Epithelial cell of alveolus of lung (primary cell): ENCODE results near the gene CTAGE8. TPM values are rescaled to one million over a fixed set of nuclear protein-coding genes. Genes with fewer than 3 reads are reported as not detected.

Experiments
- total RNA-seq: library from RNA; depleted of rRNA; stranded (reverse); fragments of >200 nt; gene quantifications from 2 replicates; pipeline ENCODE4 v1.2.1, GENCODE V29; 2015

The CTAGE8 gene
- total RNA-seq = 0.08 and 0.26 TPM in 2 replicates

GRCh38 chr7:144269188-144269587 lies at the start of gene CTAGE8:
Gene CTAGE8, minus strand, starts transcription at chr7:144269288. Its CDS starts 38 bp downstream, at chr7:144269250.

DNA sequence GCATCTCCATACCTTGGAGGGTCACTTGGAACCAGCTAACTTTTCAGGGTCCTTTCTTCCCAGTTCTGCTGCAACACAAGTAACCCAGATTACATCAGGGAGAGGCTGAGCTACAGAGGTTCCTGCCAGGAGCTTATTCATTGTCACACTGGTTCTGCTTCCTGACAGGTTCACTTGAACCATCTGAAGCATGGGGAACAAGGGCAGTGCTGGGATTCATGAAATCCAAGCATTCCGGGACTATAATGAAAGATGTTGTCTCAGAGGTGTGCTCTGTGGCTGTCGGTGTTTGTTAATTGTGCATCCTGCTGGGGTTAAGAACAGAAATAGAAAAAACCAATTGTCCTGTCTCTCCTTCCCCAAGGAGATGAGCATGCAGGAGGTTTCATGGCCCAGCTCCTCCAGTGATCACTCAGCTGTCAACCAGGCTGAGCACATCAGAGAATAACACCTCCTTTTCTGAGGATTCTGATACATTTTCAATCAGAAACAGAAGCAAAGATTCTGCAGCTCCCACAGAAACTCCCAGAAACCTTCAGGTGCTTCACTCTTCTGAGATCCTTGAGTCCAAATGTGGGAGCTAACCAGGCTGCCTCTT lies 42.9 kb upstream of the CTAGE8 start, which contains the start of gene OR2A1:
TSS of gene OR2A1 (plus strand) at position 548 of the 598 bp plus-strand sequence. CDS start 5,706 bp downstream, outside the sequence.

DNA sequence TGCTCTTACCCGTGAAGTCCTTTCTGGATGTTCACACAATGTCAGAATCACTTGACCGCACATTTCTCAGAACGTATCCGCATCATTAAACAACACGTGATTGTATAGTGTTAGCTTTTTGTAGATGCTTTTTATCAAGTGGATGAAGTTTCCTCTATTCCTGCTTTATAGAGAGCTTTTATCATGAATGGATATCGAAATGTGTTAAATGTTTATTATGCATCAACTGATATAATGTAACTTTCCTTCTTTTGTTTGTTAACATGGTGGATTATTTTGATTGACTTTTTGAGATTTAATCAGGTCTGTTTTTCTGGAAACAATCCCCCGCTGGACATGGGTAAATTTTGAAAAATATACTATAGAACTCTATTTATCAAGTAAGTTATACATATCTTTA lies 4.4 kb downstream of the CTAGE8 start, which contains the start of gene OR2A7:
TSS of gene OR2A7 (minus strand) at position 101 of the 400 bp plus-strand sequence. CDS start 5,164 bp downstream, outside the sequence.

DNA sequence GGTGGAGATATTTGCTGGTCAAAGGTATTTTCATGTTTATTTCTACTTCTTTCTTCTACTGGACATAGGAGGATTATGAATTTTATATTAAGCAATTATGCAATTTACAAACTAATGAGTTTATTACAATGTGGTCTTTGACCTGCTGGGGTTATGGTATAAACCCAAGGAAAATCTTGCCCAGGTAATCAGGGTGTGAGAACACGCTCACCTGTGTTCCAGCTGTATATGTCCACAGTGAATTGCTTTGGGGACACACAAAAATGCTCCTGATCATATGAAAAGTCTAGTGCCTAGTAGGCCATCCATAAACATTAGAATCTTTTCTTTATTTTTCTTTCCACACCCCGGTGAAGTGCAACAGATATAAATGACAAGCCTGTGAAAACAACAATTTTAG lies 29.7 kb downstream of the CTAGE8 start, which contains the start of gene OR2A42:
TSS of gene OR2A42 (minus strand) at position 241 of the 400 bp plus-strand sequence. CDS start 6,762 bp downstream, outside the sequence.

Other genes starting within 250 kb of the CTAGE8 start
- gene OR2A5, start 220.3 kb downstream of the CTAGE8 start, total RNA-seq = not detected in 2 replicates
- not detected in 2 replicates for gene OR2A25, start 199.5 kb downstream of the CTAGE8 start, total RNA-seq
- gene OR2A12, start 183.0 kb downstream of the CTAGE8 start, total RNA-seq = not detected in 2 replicates
- not detected in 2 replicates for gene OR2A2, start 159.7 kb downstream of the CTAGE8 start, total RNA-seq
- gene OR2A14, start 146.1 kb downstream of the CTAGE8 start, total RNA-seq = not detected in 2 replicates
- 0.72 TPM in 1 of 2 replicates, not detected in the other for gene CTAGE4, start 85.8 kb downstream of the CTAGE8 start, total RNA-seq
- gene ARHGEF35, start 73.5 kb downstream of the CTAGE8 start, total RNA-seq = 0.16 and 1.2 TPM in 2 replicates
- not detected in 2 replicates for gene OR2A42, start 29.7 kb downstream of the CTAGE8 start, total RNA-seq
- gene OR2A7, start 4.5 kb downstream of the CTAGE8 start, total RNA-seq = 0.13 and 0.56 TPM in 2 replicates
- gene OR2A1, start 43.1 kb upstream of the CTAGE8 start, total RNA-seq = 0.13 and 0.24 TPM in 2 replicates
- 1.7 and 3.4 TPM in 2 replicates for gene ARHGEF5, start 86.1 kb upstream of the CTAGE8 start, total RNA-seq
- gene NOBOX, start 134.4 kb upstream of the CTAGE8 start, total RNA-seq = not detected in 2 replicates